GM19455 (cell line): Measurements from ENCODE around the gene RPTOR.

Experiments
- ATAC-seq: cut with Tn5 transposase; IDR thresholded peaks from one replicate; pipeline ENCODE4 v1.9.1; 2021; ENCODE audit not compliant: unreplicated experiment

RPTOR gene

DNA sequence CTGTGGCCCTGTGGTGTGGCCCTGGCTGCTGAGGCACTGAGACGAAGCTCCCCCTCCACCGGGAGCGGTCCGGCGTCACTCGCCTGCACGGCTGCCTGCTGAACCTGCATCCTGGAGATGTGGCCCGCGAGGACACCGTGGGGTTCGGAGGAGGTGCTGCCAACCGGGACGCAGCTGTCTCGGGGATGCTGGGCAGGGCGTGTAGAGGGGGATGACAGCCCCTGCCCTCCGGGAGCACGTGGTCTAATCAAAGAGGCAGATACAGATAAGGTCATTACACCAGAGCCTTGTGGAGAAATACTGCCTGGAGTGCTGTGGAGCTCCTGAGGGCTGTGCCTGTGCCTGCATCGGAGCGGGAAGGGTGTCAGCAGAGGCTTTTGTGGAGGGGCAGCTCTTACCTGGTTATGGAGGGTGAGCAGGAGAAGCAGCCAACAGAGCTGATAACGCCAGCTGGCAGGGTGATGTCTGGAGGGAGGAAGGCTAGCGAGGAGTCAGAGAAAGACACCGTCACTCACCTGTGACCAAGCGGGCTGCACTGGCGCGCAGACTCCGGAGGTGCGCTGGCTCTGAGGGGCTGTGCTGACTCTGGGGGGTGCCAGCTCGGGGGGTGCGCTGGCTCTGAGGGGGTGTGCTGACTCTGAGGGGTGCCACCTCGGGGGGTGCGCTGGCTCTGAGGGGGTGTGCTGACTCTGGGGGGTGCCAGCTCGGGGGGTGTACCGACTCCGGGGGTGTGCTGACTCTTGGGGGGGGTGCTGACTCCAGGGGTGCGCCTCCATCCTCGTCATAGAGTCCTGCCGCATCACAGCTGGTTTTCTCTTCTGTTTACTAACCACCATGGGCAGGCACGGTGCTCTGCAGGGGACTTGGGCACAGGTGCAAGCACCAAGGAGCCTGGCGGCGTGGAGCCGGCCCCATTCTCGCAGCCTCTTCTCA is 342.3 kb downstream of the RPTOR start:
- ATAC-seq = no peak

DNA sequence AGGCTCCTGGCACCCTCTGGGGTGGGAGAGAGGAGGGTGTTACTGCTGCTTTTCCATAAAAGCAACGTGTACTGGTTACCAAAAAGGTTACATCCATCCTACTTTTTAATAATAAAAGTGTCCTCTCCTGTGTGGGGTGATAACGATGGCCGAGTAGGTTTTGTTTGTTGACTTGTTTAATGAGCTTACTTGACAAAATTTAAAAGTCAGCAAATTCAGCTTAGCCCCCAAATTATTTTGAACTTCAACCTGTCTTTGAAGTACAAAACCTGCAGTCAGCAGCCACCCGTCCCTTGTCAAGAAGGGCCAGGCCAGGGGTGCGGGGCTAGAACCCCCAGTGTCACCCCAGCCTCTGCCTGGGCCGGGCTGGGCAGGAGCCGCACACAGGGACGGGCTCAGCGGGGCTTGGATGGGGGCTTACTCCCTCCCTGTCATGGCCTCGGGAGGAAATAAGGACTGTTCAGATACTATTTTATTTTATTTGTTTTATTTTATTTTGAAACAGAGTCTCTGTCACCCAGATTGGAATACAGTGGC is 343.1 kb downstream of the RPTOR start:
- ATAC-seq = no peak

DNA sequence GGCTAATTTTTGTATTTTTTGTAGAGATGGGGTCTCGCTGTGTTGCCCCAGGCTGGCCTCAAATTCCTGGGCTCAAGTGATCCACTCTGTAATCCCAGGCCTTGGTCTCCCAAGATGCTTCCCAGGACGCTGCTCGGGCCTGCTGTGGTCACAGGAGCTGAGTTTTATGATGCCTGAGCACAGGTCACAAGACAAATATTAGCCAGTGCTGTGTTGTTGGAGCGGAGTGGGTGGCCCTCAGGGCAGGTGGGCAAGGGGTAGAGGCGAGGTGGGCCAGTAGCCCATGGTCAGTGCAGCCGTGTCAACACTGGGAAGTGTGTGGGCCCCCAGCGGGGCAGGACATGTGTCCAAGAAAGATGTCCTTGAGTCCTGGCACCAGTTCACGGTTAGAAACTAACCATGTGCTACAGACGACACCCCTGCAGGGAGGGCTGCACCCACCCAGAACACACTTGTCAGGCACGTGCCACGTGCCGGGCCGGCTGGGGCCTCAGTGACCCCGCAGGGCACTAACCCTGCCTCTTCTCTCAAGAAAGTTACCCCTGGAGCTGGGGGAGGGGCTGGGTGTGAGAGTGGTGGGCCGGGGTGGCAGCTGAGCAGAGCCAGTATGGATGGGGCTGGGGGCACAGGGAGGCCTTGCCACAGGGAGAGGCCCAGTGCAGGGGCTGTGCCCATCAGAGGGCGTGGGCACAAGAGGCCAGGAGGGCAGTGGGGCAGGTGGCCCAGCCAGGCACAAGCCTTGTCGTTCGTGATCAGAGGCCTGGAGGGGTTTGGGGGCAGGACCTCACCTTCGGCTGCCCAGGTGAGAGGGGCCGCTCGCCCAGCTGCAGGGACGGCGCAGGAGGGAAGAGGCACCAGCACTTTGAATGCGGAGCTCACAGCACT is 343.9 kb downstream of the RPTOR start:
- no peak for ATAC-seq

DNA sequence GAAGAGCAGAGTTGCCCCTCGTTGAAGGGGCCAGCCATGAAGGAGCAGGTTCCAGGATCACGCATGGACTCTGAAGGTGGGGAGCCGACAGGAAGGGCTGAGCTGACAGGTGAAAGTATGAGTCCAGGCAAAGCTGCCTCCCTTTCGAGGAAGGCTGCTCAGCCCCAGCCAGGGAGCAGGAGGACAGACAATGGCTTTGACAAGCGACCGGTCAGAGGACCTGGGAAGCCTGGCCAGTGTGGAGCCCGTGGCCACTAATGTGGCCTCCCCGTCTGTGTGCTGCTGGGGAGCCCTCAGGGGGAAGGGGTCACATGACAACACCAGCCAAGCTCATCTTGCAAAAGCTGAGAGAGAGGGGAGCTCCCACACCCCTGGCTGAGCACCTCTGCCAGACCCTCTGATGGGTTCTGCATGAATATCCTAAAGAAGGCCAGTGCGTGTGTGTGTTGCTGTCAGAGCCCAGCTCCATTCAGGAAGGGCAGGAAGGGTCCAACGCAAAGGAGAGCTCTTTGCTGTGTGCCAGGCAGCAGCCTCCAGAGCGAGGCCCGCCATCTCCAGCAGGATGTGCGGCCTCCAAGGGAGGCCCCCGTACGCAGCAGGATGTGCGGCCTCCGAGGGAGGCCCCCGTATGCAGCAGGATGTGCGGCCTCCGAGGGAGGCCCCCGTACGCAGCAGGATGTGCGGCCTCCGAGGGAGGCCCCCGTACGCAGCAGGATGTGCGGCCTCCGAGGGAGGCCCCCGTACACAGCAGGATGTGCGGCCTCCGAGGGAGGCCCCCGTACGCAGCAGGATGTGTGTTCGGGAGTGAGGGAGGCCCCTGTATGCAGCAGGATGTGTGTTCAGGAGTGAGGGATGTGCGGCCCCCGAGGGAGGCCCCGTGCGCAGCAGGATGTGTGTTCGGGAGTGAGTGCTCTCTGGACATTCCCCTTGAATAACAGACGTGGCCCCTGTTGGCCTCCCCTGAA is 344.9 kb downstream of the RPTOR start:
- no peak for ATAC-seq

DNA sequence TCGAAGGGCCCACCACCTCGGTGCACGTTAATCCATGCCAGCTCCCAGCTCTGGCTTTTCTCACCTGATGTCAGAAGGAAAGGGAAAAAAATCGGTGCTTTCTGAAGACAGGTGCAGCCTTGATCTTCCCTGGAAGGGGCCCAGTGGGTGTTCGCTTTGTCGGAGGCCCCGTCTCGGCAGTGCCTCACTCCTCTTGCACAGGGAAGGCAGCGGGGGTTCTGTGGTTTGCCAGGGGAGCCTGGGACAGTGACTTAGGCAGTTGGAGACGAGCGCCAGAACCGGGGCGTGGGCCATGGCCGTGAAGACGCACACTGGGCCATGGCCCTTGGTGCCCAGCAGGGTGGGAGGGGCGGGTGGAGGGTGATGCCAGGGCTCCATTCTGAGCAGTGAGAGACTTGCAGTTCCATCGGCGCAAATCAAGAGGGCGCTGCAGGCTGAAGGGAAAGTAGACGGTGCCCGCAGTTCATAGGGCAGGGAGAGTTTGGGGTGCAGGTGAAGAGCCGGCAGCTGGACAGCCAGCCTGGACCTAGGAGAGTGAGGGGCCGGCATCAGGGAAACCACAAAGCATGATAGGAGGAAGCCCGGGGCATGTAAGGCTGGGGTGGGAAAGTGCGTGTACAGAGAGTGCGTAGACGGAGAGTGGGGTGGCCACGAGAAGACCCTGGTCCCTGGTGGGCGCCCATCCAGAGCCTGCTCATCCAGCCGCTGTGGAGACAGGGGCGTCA is 345.7 kb downstream of the RPTOR start:
- ATAC-seq = no peak

DNA sequence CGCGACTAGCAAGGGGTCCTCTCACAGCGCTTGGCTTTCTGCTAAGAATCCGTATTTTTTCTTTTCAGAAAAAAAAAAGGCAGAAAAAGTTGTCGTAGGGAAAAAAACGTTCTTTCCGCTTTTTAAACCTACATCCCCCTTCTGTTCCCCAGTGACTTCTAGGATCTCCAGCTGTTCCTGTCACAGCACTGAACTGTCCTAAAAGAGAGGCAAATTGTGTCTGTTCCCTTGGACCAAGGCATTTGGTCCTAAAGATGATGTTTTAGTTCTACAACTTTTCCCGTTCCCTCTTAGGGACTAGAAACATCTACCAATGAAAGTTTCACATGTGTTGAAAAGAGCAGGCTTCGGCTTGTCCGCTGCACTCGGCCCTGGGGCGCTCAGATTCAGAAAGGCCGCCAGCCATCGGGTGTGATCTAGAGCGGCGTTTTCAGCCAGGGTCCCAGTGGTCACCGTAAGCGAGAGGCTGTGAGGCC is 346.3 kb downstream of the RPTOR start:
- no peak for ATAC-seq

DNA sequence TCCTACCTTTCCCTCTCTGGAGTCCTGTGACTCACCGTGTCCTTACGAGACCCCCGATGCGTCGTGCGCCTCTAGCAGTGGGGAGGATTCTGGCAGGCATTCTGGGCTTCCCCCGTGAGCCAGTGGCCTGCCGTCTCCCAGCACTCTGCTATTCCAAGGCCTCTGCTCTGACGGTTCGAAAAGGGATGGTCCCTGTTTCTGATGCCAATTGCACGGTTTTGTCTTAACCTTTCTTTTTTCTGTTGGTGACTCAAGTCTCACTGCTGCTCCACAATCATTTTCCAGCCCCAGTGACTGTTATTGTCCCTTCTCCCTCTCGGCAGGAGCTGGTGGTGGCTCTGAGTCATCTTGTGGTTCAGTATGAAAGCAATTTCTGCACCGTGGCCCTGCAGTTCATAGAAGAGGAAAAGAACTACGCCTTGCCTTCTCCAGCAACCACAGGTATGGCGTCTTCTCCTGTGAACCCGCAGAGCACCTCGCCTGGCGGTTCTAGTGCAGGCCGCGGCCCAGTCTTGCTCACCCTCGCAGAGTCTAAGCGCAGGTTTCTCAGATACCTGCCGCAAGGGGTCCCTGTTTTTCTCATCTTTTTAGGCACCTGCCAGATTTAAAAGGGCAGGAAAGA is 346.9 kb downstream of the RPTOR start:
- ATAC-seq = peak; percentile 39

DNA sequence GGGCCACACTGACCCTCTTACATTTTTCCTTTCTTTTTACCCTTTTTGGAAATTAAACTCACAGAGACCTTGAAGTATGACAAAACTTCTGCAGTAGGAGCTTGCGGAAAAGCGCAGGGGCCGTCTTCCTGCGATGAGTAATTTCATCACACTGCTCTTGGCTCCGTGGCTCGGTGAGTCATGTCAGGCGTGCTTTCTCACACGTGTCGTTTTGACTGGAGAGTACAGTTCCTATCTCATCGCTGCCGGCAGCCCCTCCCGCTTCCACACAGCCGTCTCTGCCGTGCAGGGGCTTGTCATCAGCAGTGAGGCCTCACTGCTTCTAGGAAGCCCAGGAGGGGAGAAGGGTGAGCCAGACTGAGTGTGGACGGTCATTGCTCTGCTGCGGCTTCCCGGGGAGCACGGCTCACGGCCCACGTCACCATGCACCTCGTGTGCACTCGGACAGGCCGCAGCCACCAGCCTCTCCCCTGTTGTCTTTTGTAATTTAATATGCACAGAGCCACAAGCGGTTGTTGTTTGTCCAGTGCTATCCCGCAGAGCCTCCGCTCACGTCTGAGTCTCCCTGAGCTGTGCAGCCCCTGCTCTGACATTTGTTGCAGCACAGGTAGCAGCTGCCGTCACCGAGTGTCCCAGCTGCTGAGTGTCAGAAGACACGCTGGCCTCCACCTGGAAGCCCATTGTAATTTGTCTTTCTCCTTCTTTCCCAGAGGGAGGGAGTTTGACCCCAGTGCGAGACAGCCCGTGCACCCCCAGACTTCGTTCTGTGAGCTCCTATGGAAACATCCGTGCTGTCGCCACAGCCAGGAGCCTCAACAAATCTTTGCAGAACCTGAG is 347.6 kb downstream of the RPTOR start:
- peak; percentile 67 for ATAC-seq

DNA sequence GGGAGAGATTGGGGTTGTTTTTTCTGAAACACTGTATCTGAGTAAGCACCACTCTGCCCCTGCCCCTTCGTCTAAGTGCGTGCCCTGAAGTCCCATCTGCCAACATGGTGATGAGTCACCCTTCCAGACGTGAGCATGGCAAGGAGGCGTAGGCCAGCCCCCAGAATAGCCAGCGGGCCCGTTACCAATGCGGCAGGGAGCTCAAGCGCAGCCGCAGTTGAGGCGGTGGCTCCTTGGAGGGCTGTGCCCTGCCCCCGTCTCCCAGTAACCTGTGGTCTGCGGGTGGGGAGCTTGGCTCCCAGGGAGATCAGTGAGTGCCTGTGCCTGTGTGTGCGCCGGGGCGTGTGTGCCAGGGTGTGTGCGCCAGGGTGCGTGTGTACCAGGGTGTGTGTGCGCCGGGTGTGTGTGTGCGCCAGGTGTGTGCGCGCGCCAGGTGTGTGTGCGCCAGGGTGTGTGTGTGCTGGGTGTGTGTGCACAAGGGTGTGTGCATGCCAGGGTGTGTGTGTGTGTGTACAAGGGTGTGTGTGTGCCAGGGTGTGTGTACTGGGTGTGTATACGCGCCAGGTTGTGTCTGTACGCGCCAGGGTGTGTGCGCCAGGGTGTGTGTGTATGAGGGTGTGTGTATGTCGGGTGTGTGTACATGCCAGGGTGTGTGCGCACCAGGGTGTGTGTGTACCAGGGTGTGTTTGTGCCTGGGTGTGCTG is 348.4 kb downstream of the RPTOR start:
- no peak for ATAC-seq

DNA sequence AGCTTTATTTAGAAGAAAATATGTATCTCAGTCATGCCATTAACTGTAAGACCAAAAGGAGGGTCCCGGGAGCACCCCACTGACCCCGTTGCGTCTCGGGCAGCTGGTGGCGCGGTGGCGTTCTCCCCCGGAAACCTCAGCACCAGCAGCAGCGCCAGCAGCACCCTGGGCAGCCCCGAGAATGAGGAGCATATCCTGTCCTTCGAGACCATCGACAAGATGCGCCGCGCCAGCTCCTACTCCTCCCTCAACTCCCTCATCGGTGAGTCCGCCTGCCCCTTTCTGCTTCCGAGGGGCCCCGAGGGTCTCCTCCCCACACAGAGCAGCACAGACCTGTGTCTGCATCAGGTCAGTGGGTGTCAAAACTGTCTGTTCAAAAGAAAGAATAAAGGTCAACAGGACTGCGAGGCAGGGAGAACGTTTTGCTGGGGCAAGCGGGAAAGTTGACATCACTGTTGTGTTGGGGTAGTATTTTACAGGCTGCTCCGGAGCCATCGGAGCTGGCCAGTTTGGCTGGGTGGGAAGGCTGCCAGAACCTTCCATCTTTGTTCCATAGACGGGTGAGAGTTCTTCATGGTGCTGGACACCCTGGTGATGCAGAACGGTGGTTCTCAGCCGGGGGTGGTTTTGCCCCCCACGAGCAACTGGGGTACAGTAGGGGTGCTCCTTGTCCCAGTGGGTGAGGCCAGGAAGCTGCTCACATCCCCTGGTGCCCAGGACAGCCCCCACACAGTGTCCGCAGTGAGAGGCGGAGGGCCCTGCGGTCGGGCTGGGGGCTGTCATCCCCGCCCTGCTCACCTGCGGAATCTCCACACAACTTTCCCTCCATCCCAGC is 349.2 kb downstream of the RPTOR start:
- no peak for ATAC-seq

DNA sequence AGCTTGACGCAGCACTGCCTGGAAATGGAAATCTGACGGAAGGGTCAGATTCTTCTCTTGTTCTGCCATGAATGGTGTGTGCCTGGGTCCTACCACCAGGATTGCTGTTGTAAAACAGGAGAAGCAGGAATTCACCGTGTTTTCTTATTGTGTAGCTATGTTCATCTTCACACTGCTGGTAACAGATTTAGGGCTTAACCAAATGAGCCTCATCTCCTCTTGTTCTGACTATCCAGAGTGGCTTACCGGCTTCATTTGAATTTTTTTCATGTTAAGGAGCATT is 349.7 kb downstream of the RPTOR start:
- no peak for ATAC-seq

DNA sequence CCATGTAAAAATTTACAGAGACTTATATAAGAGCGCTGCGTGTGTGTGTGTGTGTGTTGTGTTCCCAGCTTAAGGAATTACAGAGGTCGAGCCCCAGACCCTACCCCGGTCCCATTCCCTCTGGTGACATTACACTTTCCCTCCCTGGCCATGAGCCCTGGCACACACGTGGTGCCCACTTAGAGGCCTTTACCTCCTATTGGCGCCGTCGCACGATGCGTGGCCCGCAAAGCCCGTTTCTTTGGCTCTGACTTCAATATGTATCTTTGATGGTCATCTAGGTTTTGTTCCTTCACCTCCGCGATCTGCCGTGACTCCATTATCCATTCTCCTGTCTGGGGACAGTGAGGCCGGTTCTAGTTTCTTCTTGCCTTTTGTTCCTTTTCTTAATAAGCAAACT is 350.1 kb downstream of the RPTOR start:
- no peak for ATAC-seq

DNA sequence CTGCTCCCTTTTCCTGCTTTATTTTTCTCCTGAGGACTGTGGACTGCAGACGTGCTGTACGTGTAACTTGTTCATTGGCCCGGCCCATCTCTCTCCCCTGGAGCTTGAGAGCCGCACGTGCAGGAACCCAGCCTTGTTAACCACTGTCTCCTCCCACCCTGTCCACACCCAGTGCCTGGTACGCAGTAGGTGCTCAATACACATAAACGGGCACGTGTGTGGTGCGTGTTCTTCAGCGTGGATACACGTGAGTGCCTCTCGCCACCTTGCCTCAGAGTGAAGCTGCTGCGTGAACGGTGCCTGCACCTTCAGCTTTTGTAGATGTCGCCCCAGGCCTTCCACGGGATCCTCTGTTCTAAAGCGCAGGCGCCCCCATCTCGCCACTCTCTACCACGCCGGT is 350.7 kb downstream of the RPTOR start:
- no peak for ATAC-seq

DNA sequence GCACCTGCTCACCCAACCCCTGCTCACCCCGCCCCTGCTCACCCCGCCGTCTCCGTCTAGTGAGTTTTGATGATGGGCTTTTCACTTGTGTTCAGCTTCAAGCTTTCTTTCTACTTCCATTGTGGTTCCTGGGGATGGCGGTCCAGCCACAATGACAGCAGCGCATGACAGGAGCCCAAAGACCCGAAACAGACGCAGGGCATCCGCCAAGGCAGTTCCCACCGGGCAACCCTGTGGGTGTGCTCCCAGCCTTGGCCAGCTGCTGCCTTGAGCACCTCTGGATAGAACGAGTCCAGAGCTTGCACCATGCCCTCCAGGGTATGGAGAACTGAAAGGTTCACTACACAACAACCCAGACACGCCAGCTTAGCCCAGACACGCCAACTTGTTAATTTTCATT is 354.1 kb downstream of the RPTOR start:
- no peak for ATAC-seq

DNA sequence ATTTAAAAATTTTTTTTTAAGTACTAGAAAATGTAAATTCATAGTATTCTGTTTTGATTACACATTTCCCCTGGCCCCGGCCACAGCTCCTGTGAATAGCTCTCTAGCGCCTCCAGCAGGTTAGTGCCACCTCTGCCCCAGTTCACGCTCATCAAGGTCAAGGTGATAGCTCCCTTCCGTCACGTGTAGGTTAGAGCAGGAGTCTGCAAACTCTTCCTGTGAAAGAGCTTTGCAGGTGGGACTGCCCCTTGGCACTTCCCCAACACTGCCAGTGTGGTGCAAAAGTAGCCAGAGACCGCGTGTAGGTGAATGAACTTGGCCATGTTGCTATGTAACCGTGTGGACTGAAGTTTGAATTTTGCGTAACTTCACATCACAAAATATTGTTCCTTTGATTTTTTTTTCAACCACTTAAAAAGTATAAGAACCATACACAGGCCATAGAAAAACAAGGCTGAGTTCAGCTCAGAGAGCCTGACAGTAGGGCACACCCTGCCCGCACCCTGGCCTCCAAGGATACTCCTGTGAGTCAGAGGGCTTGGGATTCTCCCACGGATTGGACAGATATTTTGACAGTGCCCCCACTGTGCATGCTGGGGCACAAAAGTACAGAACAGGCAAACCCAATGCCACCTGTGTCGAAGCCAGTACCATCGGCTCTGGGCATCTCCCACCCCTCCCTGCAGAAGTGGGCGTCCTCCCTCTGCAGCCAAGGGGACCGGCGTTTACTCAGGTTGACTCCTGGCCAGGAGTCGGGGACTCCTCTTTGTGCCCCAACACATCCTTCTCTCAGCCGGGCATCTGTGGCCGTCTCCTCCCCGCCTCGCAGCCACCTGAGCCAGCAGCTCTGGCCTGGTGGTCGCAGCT is 355.0 kb downstream of the RPTOR start:
- ATAC-seq = no peak

DNA sequence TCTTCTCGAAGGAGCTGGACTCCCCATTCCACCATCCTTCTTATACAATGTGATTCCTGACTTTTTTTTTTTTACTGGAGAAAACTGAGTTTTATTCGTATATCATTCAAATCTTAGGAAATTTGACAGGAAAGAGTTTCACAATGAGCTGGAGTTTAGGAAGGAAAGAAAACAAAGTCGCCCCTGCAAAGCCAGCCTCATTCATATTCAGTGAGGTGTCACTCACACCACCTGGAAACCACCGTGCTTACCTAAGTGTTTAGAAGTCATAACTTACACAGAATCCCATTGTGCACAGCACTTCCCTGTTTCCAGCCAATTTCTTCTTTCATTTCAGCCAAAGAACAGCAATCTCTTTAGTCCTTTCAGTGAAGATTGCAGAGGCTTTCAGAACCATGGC is 356.7 kb downstream of the RPTOR start:
- no peak for ATAC-seq
